Right ventricle myocardium superior (tissue), 1 donor: Measurements from ENCODE around the gene PKP3. TPM values are rescaled to one million over a fixed set of nuclear protein-coding genes. Genes with fewer than 3 reads are reported as not detected.
"Not testable (repeated sequence)": the region's sequence is repeated elsewhere in the genome, so short reads cannot be mapped to it uniquely, and the experiment has no call there.

Experiments used
- ATAC-seq: fragments of 200-7000 bp; cut with Tn5 transposase; one replicate; pipeline ENCODE4 v1.9.1; 2020; ENCODE audit warnings: mild to moderate bottlenecking; ENCODE audit not compliant: poor library complexity
- DNase-seq: peaks from one replicate; pipeline ENCODE4 v3.0.0-alpha.2; 2020
- intact Hi-C: fragments of 100-400 bp; cut with DNase I; formaldehyde crosslinking; loops from one replicate; pipeline ENCODE4 v1.11.2; 2022
- total RNA-seq: library from RNA; stranded (reverse); fragmentation: NEBNext Ultra II Directional; extraction: Animal tissue kit (Norgen Biotek cat#: 25700); gene quantifications from one replicate; pipeline ENCODE4 v1.2.1, GENCODE V29; 2021
- donor health status: DM: no; HTN: yes; CAD: no; lungs with severe emphysema.

Gene PKP3
- total RNA-seq, 1 donor from 2014 or later = 0.86 TPM

GRCh38 chr11:405323-405953, 11.4 kb downstream of the PKP3 start:
- intact Hi-C loops = loop anchor here (5.0 kb wide), 1 partner anchor 42 kb away; no protein-coding TSS in a partner anchor
- ATAC-seq (peak; percentile 24), DNase-seq (peak; percentile 81)

- peak; percentile 0 for ATAC-seq
- peak; percentile 48 for DNase-seq
- intact Hi-C loops = loop anchor here (5.0 kb wide), 1 partner anchor 41 kb away; no protein-coding TSS in a partner anchor
Observed at GRCh38 chr11:405954-406795, 12.2 kb downstream of the PKP3 start.

GRCh38 chr11:406796-407650, 13.0 kb downstream of the PKP3 start:
- intact Hi-C loops = loop anchor here (5.0 kb wide), 1 partner anchor 40 kb away; no protein-coding TSS in a partner anchor
- peak; percentile 91 for DNase-seq
- peak; percentile 77 for ATAC-seq

- DNase-seq (no peak), ATAC-seq (peak; percentile 1)
- intact Hi-C loops = loop anchor here (5.0 kb wide), 1 partner anchor 40 kb away; no protein-coding TSS in a partner anchor
Observed at GRCh38 chr11:407651-408123, 13.7 kb downstream of the PKP3 start.

GRCh38 chr11:408154-409007, 14.4 kb downstream of the PKP3 start:
- ATAC-seq (no peak), DNase-seq (no peak)
- intact Hi-C loops = loop anchor here (5.0 kb wide), 1 partner anchor 39 kb away; no protein-coding TSS in a partner anchor

- ATAC-seq = no peak
- intact Hi-C loops = loop anchor here (5.0 kb wide), 1 partner anchor 38 kb away; no protein-coding TSS in a partner anchor
- DNase-seq = peak; percentile 40
Observed at GRCh38 chr11:409008-409599, 15.1 kb downstream of the PKP3 start.

- no peak for DNase-seq
- intact Hi-C loops = loop anchor here (5.0 kb wide), 1 partner anchor 37 kb away; no protein-coding TSS in a partner anchor
- ATAC-seq = no peak
Observed at GRCh38 chr11:409600-410483, 15.8 kb downstream of the PKP3 start.

- intact Hi-C loops, ATAC-seq: not testable (repeated sequence)
- peak; percentile 25 for DNase-seq
Observed at GRCh38 chr11:410711-411110, 16.7 kb downstream of the PKP3 start.

- intact Hi-C loops, ATAC-seq: not testable (repeated sequence)
- DNase-seq = peak; percentile 32
Observed at GRCh38 chr11:411520-411919, 17.5 kb downstream of the PKP3 start.

GRCh38 chr11:412641-413119, 18.7 kb downstream of the PKP3 start:
- intact Hi-C loops = no loop called here
- peak; percentile 33 for DNase-seq
- ATAC-seq = no peak

GRCh38 chr11:413120-414081, 19.4 kb downstream of the PKP3 start:
- intact Hi-C loops = no loop called here
- DNase-seq (peak; percentile 39), ATAC-seq (no peak)

GRCh38 chr11:414318-414857, 20.4 kb downstream of the PKP3 start:
- no peak for ATAC-seq
- no peak for DNase-seq
- intact Hi-C loops = no loop called here

- DNase-seq (no peak), ATAC-seq (no peak)
- intact Hi-C loops = no loop called here
Observed at GRCh38 chr11:415640-416041, 21.6 kb downstream of the PKP3 start.

GRCh38 chr11:416051-416756, 22.2 kb downstream of the PKP3 start:
- intact Hi-C loops = no loop called here
- ATAC-seq = peak; percentile 18
- peak; percentile 30 for DNase-seq
